ENCODE measurements around the gene ASCC1.
"Not testable (repeated sequence)": the region's sequence is repeated elsewhere in the genome, so short reads cannot be mapped to it uniquely, and the experiment has no call there.

The ASCC1 gene

GRCh38 chr10:72158176-72158575, 57.9 kb downstream of the ASCC1 start:
- DNase-seq = no peak

GRCh38 chr10:72156223-72156622, 59.9 kb downstream of the ASCC1 start:
- no peak for DNase-seq

- DNase-seq = no peak
Observed at GRCh38 chr10:72152286-72152685, 63.8 kb downstream of the ASCC1 start.

- not testable (repeated sequence) for DNase-seq
Observed at GRCh38 chr10:72150746-72151478, 65.2 kb downstream of the ASCC1 start.

GRCh38 chr10:72147324-72147584, 68.8 kb downstream of the ASCC1 start:
- not testable (repeated sequence) for DNase-seq

- DNase-seq = no peak
Observed at GRCh38 chr10:72146559-72147323, 69.3 kb downstream of the ASCC1 start.

GRCh38 chr10:72146071-72146470, 70.0 kb downstream of the ASCC1 start:
- DNase-seq = no peak

GRCh38 chr10:72145657-72146056, 70.4 kb downstream of the ASCC1 start:
- DNase-seq = no peak

GRCh38 chr10:72140850-72141249, 75.2 kb downstream of the ASCC1 start:
- no peak for DNase-seq

GRCh38 chr10:72140174-72140573, 75.9 kb downstream of the ASCC1 start:
- no peak for DNase-seq

GRCh38 chr10:72137583-72137982, 78.5 kb downstream of the ASCC1 start:
- no peak for DNase-seq

- DNase-seq = not testable (repeated sequence)
Observed at GRCh38 chr10:72136225-72136624, 79.9 kb downstream of the ASCC1 start.

GRCh38 chr10:72134785-72135767, 81.0 kb downstream of the ASCC1 start:
- DNase-seq = no peak

GRCh38 chr10:72133517-72133916, 82.6 kb downstream of the ASCC1 start:
- DNase-seq = no peak

- DNase-seq = no peak
Observed at GRCh38 chr10:72132854-72133253, 83.2 kb downstream of the ASCC1 start.

GRCh38 chr10:72127571-72127970, 88.5 kb downstream of the ASCC1 start:
- DNase-seq = no peak

GRCh38 chr10:72126872-72127232, 89.2 kb downstream of the ASCC1 start:
- DNase-seq = no peak

GRCh38 chr10:72126184-72126871, 89.7 kb downstream of the ASCC1 start:
- no peak for DNase-seq

- DNase-seq = no peak
Observed at GRCh38 chr10:72124989-72125388, 91.1 kb downstream of the ASCC1 start.

GRCh38 chr10:72124381-72124780, 91.7 kb downstream of the ASCC1 start:
- DNase-seq = no peak

GRCh38 chr10:72123616-72124015, 92.5 kb downstream of the ASCC1 start:
- no peak for DNase-seq

- no peak for DNase-seq
Observed at GRCh38 chr10:72122221-72122620, 93.9 kb downstream of the ASCC1 start.

GRCh38 chr10:72121389-72121788, 94.7 kb downstream of the ASCC1 start:
- DNase-seq = no peak
